CD4-positive, alpha-beta T cell treated with Interferon gamma for 1 hour (primary cell): Measurements from ENCODE around the gene LRRTM4.

ENCODE experiments used
- DNase-seq: peaks from one replicate; pipeline ENCODE4 v3.0.0-alpha.2; 2020

LRRTM4 gene

DNA sequence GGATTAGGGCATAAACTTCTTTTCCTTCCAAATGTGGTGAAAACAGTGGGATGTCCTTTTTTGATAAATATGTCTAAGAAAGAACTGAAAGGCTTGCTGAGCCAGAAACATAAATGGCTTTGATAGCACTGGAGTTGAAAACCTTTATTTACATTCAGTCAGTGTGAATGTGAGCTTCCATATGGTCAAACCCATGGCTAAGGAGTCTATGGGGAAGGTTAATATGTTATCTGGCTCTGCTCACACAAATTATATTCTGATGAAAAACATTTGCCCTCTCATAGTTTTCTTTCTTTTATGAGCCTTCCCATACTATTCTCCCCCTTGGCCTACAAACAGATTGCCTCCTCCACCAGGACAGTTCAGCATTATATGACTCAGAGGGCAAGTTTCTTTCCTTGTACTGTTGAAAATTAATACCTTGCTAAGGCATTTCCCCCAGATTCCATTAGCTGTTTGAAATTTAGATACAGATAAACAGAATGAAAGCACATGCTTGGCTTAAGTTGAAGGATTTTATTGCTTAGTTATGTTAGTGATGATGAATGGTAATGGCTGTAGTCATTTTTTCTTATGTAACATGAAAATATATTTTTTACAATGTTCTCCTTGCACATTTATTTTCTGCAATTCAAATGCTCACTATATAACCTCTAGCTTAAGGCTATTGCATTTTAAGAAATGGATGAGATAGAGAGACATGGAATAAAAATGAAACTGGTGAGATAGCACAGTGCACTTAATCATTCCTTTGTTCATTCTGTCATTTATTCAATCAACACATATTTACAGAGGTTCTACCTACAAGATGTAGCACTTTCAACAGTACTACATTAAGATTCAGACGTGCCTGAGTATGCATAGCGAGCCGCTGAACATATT lies 544.1 kb downstream of the LRRTM4 start:
- DNase-seq = no peak

DNA sequence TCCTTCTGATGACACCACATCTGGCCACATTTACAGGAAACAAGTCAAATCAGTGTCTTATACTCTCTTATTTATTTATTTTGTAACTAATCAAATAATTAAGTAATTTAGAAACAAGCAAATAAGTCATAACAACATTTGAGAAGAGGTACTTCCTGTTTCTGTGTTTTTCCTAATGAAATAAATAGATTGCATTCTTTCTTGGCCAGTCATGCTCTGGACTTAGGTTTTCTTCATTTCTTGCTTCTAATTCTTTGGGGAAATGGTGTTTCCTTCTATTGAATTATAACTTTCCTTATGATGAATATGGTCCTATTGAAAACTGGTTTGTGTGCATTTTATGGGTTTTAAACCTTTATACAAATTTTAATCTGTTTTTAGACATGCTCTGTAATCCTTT lies 546.4 kb downstream of the LRRTM4 start:
- DNase-seq = no peak

DNA sequence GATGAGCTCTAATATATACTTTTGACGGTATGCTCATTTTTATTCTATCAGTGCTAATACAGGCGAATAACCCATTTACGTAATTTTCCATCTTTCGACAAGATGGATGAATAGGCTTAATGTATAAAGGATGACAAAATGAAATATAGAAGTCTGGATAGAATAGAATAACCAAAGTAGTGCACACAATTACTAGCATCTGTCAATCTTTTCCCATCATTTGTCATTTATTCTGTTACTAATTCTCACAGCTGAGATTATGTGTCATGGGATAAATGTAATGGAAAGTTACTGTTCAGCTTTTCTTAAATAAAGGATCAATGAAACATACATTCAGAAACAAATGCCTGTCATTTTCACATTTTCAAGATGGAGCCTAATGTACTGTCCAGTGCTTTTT lies 548.6 kb downstream of the LRRTM4 start:
- DNase-seq = no peak

DNA sequence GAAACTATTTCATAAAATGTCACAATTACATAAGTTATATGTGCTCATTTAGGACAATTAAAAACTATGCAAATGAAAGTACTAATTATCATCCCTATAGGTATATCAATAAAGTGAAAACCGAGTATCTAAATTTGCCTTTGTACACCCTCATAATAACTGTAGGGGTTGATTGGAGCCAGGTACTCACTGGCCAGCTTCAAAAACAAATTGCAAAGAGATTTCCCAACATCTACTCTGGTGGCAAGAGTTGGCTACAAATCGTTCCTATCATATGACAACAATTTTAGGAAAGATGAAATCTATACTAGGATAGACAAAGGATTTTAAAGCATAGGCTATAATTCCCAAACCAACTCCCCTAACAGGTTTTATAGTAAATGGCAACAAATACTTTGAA lies 556.4 kb downstream of the LRRTM4 start:
- no peak for DNase-seq

DNA sequence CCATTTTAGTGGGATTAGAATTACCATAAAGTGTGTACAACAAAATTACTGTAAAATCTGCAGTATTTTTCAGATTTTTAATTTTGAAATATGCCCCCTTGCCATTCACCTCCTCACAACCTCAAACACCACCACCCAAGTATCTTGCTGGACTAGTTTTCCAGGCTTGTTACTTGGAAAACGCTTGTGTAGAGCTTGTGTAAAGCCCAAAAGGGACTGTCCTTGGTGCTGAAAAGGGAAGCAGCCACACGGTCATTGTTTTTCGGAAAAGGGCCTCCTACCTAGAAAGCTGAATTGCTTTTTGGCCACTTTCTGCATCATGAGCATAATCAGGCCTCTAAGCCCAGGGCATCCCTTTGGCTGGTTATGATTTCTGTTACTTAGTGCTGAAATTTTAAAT lies 563.4 kb downstream of the LRRTM4 start:
- no peak for DNase-seq

DNA sequence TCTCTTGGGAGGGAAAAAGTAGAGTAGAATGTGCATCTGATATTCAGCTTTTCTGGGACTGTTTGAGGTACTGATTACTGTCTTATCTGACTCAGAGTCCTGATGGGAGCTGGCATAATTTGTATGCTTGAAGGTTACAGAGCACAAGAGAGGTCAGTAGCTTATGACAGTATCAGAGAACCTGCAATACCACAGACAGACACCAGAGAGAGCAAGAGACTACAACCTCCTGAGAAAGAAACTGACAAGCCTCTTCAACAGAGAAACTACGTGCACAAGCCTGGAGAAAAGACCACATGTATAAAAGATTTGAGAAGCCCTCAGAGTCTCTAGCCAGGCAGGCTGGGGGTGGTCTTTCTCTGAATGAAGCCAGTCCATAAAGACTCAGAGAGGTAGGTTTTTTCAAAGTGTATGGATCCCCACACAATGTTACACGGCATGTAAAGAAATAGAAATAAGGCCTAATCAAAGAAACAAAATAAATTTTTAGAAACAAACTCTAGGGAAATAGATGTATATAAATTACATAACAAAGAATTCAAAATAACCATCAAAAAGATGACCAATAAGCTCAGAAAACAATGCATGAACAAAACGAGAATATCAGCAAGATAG lies 568.3 kb downstream of the LRRTM4 start:
- DNase-seq = no peak

DNA sequence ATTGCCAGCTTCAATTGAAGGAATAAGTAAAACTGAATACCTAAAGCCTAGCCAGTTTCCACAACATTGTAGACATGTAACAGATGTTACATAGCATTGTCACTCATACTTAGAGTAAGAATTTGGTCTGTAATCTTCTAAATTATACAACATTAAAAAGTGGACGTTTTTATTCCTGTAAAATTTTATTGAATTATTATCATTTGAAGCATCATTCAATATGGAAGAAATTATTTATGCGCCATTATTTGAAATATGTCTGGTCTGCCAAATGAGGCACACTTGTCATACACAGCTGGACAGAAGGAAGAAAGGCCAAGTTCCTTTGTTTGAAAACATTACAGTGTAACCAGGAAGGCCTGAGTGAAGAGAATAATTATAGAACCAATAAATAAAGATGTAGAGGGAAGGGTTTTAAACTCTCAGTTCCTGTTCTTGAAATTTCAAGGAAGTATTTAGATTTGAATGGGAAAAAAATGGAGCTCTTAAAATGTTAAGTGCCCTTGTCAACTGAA lies 575.5 kb downstream of the LRRTM4 start:
- no peak for DNase-seq

DNA sequence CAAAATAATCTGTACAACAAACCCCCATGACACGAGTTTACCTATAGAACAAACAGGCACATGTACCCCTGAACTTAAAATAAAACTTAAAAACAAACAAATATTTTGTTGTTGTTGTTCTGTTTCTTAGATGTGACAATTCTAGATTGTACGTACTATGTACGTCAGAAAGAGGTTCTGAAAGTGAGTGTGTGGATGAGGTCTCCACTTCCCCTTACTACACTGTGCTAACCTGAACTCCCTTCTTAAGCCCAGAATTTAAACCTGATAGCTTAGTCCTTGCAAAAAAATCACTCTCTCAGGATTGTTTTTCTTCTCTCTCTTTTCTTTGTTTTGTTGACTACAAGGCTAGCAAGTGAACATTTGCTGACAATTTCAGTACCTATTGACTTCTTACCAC lies 581.6 kb downstream of the LRRTM4 start:
- DNase-seq = no peak

DNA sequence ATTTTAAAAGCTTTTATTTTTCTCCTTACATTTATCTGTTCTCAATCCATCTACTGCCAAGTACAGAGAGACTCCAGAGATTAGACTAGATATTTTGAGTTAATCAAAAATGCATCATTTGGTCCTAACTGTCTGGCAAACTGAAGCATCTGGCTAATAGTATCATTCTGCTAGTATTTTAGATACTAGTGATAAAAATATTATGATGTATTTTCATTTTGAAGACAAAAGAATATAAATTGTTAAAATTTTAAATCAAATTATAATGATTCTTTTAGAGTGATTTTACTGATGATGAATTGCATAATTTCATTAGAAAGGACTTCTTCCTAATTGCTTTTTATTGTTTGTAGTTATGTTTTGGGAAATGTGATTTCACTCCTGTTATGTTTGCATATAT lies 584.0 kb downstream of the LRRTM4 start:
- DNase-seq = no peak

DNA sequence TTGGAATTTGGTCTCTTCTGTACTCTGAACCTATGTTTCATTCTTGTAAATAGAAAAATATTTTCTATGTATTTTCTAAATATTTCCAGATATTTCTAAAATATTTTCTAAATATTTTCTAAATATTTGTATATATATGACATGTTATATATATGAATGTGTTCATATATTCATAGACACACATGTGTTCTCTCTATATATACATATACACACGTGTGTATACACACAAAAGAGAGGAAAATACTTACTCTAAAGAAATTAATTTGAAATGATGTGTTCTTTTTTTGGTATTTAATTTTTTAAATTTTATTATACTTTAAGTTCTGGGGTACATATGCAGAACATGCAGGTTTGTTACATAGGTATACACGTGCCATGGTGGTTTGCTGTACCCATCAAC lies 589.6 kb downstream of the LRRTM4 start:
- DNase-seq = no peak

DNA sequence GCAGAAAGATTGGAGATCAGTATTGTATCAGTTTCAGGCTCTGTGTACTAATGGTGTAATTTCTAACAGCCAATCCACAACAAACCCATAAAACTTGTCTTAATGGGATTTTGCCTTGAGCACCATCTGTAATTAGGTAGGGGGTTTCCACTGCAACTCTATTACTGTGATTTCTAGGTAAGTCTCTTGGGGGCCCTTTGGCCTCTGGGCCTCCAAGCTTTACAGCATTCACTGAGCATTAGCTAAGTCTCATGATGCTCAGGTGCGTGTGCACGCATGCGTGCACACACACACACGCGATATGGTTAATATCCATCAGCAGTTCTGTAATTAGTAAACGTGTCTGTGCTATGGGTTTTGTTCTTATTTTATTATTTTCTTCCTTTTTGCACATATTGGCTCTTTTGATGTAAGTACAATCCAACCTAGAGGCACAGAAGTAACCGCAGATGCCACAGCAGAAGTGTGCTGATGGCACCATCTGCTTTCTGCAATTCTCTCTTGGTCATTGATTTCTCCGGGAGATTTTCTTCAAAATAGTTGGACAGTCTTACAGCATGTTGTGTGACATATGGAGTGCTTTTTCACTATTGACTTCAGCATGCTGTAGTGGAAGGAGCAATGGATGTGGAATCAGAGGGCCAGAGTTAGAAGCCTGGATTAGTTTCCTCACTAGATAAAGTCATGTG lies 592.0 kb downstream of the LRRTM4 start:
- DNase-seq = no peak

DNA sequence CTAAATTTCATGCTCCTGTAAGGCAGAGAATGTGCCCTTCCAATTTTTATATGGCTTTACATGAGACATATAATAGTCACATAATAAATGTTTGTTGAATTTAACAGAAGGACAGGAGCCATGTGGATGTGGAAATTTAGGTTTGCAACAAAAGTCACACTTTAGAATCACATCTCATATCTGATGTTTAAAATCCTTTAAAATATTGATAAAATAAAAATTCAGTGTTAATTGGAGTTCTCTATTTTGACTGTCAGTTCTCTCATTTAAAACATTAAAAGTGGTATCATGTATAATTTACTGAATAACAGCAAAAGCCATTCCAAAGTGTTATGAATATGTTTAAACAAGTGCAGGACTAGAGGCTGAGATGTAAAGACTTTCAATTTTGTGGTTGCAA lies 594.1 kb downstream of the LRRTM4 start:
- DNase-seq = no peak

DNA sequence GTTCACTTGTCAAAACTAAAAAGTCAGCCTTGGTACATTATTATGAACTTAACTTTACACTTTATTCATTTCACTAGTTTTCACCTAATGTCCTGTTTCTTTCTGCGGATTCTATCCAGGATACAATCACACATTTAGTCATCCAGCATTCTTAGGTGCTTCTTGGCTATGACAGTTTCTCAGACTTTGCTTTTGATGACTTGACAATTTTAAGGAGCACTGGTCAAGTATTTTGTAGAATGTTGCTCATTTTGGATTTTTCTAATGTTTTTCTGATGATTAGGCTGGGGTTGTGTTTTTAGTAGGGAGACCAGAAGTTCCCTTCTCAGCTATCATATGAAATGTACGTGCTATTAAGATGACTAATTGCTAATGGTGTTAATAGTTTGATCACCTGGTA lies 601.2 kb downstream of the LRRTM4 start:
- DNase-seq = no peak

DNA sequence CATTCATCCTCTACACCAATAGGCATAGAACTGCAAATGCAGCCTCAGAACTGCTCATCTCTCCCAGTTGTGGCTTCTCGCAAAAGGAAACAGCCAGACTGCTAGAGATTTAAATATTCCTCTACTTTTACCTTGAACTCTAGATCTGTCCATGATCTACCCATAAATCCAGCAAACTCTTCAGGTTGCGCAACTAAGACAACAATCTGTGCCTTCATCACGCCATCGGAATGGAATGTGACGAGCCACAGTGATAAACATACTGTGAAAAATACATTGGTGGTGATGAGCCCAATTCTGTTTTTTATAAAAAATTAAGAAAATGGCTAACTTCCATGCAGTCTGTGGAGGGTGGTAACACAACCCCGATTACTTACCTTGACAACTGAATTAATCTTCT lies 626.7 kb downstream of the LRRTM4 start:
- DNase-seq = no peak

DNA sequence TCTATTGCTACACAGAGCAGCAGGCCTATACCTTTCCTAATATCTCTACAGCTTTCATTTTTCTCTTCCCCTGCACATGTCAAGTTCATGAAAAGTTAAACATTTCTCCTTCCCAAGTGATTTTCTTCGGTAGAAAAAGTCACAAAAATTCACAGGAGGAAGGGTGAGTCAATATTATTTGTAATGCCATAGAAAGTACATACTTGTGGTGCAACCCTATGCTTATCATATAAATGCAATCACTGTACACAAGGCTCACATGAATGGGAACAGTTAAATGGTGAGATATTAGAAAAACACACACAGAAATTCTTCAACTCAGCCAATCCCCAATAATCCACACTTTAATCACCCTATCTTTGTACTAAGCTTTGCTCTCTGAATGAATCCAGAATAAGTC lies 651.6 kb downstream of the LRRTM4 start:
- no peak for DNase-seq

DNA sequence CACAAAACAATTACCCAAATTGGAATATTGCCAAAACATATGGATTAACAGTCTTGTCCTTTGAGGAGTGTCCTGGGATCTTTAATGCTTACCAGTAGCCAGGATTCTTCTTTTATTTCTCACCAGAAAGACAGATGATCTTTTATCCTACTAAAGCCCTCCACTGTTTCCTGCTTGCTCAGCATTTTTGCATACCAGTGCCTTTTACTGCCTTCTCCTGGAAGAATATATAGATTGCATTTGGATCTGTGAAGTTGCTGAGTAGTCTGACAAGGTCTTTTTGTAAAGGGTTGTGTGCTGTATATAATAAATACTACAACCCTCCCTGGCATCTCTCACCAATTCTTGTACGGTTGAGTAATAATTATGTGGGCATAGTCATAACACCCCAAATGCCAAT lies 652.2 kb downstream of the LRRTM4 start:
- DNase-seq = no peak

DNA sequence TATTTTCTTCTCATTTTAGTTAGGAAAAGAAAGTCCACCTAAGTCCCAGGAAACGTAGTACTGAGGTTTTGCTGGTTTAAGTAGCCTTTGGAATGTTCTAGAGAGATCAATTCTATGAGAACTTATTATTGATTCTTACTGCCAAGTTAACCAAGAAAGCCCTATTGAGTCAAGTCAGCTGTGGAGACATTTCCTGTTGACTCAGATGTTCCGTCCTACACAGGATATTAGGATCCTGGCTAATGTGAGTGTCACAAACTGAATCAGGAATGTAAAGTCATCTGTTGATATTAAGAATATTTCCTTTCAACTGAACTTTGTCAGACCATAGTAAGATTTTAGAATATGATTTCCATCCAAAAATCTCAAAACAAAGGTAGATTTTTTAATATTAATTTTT lies 654.3 kb downstream of the LRRTM4 start:
- DNase-seq = no peak

DNA sequence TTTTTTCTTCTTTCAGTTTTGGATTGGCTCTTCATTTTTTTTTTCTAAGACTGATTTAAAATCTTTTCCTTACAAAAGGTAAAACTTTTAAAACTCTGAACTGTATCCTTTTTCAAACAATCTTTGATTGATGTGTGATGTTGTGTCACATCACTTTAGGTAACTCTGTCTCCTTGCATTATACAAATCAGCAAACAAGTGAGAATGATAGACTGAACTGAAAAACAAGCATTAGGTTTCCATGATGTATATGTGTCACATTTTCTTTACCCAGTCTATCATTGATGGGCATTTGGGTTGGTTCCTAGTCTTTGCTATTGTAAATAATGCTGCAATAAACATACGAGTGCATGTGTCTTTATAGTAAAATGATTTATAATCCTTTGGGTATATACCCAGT lies 655.7 kb downstream of the LRRTM4 start:
- DNase-seq = no peak

DNA sequence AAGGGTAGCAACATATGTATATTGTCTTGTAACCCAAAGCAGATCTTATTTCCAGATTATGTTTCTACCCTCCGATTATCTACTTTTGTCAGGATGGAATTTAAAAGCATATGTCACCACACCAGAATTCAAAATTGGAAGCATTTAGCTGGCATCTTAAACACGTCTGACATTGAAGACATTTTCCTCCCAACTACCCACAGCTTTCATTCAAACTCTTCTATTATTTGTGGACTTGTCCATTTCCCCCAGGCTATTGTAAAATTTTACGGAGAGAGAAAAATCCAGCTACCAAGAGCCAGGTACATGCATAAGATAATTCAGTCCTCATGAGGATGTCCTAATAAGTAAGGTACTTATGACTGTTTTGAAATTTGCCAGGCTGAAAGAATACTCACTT lies 659.3 kb downstream of the LRRTM4 start:
- no peak for DNase-seq

DNA sequence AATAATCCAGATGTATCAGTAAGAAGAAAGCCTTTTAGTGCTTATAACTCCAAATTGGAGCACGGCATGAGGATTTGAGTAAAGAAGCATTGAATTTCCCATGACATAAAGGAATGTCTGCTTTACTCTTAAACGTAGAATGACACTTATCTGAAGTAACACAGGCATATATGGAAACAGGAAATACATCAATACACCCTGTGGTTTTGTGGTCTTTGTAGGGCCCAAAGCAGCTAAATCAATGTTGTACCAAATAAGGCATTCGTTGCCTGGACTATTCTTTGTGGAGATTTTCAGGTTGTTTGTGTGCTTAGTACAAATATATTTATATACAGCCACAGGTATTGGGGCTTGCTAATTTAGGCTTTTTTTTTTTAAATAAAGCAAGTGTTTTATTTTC lies 660.5 kb downstream of the LRRTM4 start:
- DNase-seq = no peak

DNA sequence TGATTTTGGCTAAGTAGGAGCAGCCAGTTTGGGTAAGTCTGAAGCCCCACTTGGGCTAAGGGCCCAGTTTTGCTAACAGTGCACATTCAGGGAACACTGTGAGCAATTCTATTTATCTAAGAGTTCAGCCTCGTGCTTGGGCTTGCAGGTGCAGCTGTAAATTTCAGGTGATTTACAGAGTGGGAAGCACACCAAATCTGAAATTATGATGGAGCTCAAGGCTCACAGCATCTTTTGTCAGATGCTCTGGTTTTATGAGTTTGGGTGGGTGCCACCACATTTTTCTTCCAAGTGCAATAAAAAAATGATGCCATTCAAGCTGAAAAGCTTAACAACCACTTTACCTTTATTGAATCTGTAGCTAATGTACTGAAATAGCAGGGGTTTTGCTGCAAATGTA lies 671.2 kb downstream of the LRRTM4 start:
- DNase-seq = no peak

DNA sequence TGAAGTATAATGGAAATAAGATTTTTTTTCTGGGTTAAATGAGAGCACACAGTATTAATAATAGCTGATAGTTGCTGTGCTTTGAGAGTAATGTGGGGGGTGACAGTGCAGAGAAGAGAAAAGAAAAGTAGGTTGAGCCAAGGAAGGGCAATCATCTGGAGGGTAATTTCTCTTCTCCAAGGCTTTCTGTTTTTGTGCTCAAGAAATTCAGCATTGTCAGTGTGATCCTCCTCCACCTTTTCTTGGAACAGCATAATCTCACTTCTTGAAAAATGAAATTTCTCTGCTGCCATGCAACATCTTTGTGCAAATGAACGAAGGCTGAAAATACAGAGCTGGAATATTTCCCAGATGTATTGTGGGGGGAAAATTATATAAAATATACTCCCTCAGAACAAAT lies 673.1 kb downstream of the LRRTM4 start:
- no peak for DNase-seq

DNA sequence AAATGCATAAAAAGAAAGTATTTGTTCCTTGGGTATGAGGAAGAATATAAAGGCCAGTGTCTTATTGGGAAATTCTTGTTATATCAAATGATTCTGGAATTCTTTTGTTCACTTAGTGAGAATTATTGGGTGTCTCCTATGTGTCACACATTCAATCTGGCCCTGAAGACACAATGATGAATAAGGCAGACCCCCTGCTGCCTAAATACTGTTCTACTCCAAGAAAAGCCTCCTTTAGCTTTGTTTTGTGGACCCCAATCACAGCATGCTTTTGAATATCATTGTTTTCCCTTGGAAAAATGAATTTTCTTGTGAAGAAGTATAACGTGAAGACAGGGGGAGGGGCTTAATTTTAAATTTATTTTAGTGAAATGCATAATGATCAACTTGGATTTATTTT lies 682.4 kb downstream of the LRRTM4 start:
- no peak for DNase-seq
